HAP-1 (cell line): ENCODE data around the gene LUZP4.
"Not testable (repeated sequence)": the region's sequence is repeated elsewhere in the genome, so short reads cannot be mapped to it uniquely, and the experiment has no call there.

Source experiments
- DNase-seq, 2 experiments: peaks; one replicate each; pipeline ENCODE4 v3.0.0-alpha.2; 2016 to 2020; ENCODE audit warnings: low spot score in 2 of 2
- H3K27me3 ChIP-seq: fragments of 250-450 bp; sonication (Bioruptor Pico); 2 replicates; pipeline ENCODE4 v1.5.1; 2020; ENCODE audit warnings: low read depth, mild to moderate bottlenecking, moderate library complexity
- H3K36me3 ChIP-seq: fragments of 250-450 bp; sonication (Bioruptor Pico); replicated peaks from 2 replicates; pipeline ENCODE4 v1.5.1; 2020; ENCODE audit warnings: mild to moderate bottlenecking
- H3K4me1 ChIP-seq: fragments of 250-450 bp; sonication (Bioruptor Pico); 2 replicates; pipeline ENCODE4 v1.5.1; 2020; ENCODE audit warnings: mild to moderate bottlenecking
- H3K4me3 ChIP-seq: fragments of 250-450 bp; sonication (Bioruptor Pico); 2 replicates; pipeline ENCODE4 v1.5.1; 2020; ENCODE audit warnings: mild to moderate bottlenecking, moderate library complexity
- H3K9me3 ChIP-seq: fragments of 250-450 bp; sonication (Bioruptor Pico); 2 replicates; pipeline ENCODE4 v1.5.1; 2020; ENCODE audit warnings: mild to moderate bottlenecking, moderate library complexity
- in situ Hi-C: fragments of 300-500 bp; cut with MboI; formaldehyde crosslinking; loops from 3 replicates; pipeline ENCODE4 v1.14.3; 2020; ENCODE audit warnings: low sequenced_read_pairs, inconsistent platforms, mixed read lengths

The LUZP4 gene

GRCh38 chrX:115346738-115347137, 57.2 kb downstream of the LUZP4 start:
- H3K4me1 ChIP-seq, H3K4me3 ChIP-seq, H3K36me3 ChIP-seq, H3K9me3 ChIP-seq, DNase-seq, in situ Hi-C loops, H3K27me3 ChIP-seq: not testable (repeated sequence)

- Histone ChIP-seq H3K36me3 (no peaks in the 10 kb centered on the region), H3K27me3 (no peaks in the 10 kb centered on the region), H3K4me3 (no peak overlapping the region), H3K4me1 (peaks cover 8% of the 10 kb centered on the region), H3K9me3 (no peaks in the 10 kb centered on the region)
- DNase-seq: no peak
- in situ Hi-C loops: no loop called here
These were observed 59.1 kb downstream of the LUZP4 start for GRCh38 chrX:115348446-115349225.

GRCh38 chrX:115350711-115351381, 61.3 kb downstream of the LUZP4 start:
- no peak overlapping the region for H3K4me3 ChIP-seq
- no peaks in the 10 kb centered on the region for H3K27me3 ChIP-seq
- no peaks in the 10 kb centered on the region for H3K9me3 ChIP-seq
- H3K4me1 ChIP-seq: no peaks in the 10 kb centered on the region
- DNase-seq: no peak
- no peaks in the 10 kb centered on the region for H3K36me3 ChIP-seq
- in situ Hi-C loops: no loop called here

GRCh38 chrX:115356369-115356768, 66.9 kb downstream of the LUZP4 start:
- H3K36me3 ChIP-seq: no peaks in the 10 kb centered on the region
- no peak overlapping the region for H3K4me3 ChIP-seq
- H3K4me1 ChIP-seq: no peaks in the 10 kb centered on the region
- DNase-seq: no peak
- H3K27me3 ChIP-seq: no peaks in the 10 kb centered on the region
- no peaks in the 10 kb centered on the region for H3K9me3 ChIP-seq
- in situ Hi-C loops: no loop called here
